Omental fat pad (tissue), 4 donors: ENCODE measurements around the gene BIK. TPM values are rescaled to one million over a fixed set of nuclear protein-coding genes. Genes with fewer than 3 reads are reported as not detected.

Source experiments
- ATAC-seq: fragments of 150-250 bp; one replicate; pipeline ENCODE4 v1.9.1; 2016; ENCODE audit warnings: mild to moderate bottlenecking, moderate library complexity; ENCODE audit not compliant: low FRiP score
- DNase-seq: peaks from one replicate; pipeline ENCODE4 v3.0.0-alpha.2; 2019; ENCODE audit warnings: low spot score
- total RNA-seq, 4 donors: library from RNA; depleted of rRNA; stranded (reverse); fragments of >200 nt; gene quantifications; one replicate each; pipeline ENCODE4 v1.1.0, GENCODE V29; 2016
- TF ChIP-seq, protein P1 (sequence below), 3 donors: fragments of 450-650 bp; IDR thresholded peaks; one replicate each; pipeline ENCODE4 v1.5.1; 2016 to 2017; ENCODE audit warnings: antibody characterized with exemption in 3 of 3, mild to moderate bottlenecking in 3 of 3, moderate library complexity in 2 of 3

BIK gene
- total RNA-seq, 4 donors from 2014 or later = 0.93 to 1.7 TPM; not detected in 2

DNA sequence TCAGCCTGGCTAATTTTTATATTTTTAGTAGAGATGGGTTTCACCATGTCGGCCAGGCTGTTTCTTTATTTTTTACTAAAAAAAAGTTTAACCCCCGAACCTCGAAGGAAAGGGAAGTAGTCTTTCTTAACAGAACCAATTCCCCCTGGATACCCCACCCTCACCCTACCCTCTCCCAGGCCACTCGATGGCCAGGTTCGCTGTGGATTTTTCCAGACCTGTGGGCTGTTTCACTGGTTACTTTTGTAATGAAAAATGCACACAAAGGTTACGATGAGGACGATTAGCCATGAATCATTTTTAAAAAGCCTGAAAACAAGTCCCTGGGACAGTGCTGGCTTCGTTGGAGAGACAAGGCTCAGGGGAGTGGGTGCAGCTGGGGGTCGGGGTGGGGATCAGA lies 43.3 kb downstream of the BIK start:
- DNase-seq (no peak), ATAC-seq (no peak)
- TF ChIP-seq, protein P1, sequence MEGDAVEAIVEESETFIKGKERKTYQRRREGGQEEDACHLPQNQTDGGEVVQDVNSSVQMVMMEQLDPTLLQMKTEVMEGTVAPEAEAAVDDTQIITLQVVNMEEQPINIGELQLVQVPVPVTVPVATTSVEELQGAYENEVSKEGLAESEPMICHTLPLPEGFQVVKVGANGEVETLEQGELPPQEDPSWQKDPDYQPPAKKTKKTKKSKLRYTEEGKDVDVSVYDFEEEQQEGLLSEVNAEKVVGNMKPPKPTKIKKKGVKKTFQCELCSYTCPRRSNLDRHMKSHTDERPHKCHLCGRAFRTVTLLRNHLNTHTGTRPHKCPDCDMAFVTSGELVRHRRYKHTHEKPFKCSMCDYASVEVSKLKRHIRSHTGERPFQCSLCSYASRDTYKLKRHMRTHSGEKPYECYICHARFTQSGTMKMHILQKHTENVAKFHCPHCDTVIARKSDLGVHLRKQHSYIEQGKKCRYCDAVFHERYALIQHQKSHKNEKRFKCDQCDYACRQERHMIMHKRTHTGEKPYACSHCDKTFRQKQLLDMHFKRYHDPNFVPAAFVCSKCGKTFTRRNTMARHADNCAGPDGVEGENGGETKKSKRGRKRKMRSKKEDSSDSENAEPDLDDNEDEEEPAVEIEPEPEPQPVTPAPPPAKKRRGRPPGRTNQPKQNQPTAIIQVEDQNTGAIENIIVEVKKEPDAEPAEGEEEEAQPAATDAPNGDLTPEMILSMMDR (IDR thresholded peaks at IDR 0.05) = no peak

DNA sequence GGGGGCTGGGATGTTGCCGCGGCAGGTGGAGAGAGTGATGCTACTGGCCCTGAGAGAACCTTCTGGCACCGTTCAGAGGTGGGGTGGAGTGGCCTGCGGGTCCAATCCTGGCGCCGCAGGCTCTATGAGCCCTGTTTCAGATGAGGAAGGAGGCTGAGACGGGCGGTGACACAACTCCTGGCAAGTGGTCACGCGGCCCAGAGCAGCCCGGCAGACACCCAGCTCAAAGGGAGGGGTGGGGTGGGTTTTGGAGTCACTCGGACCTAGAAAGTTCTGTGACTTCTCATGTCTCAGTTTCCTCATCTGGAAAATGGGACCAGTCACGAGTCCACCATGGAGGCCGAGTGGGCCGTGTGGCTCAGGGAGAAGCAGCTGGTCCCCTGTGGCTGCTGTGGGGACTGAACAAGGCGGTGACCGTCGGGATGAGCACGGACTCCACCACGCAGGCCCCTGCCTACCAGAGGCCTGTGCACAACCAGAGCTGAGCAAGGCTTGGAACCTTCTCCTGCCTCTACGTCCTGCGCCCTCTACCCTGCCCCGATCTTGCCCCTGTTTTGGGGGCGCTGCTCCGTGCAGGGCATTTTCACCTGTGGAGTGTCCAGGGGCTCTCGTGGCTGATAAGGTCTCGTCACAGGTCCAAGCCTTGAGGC lies 44.5 kb downstream of the BIK start:
- DNase-seq = no peak
- no peak for ATAC-seq
- TF ChIP-seq, protein P1 (IDR thresholded peaks at IDR 0.05) = no peak

DNA sequence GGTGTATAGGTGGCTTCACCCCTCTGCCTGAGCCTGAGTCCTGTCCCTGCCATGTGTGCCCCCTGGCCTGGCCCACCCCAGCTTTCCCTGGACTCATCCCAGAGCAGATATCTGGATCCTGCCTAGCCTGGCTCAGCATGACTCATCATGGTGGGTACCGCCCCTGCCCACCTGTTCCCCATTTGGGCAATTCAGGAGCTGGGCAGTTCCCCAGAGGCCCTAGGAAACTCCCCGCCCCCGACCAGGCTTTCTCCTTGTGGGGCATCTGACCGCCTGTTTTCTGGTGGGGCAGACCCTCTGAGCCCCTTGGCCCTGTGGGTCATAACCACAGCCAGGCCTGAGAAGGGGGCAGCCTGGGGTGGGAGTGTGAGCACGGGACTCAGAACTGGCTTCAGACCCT lies 45.2 kb downstream of the BIK start:
- no peak for DNase-seq
- TF ChIP-seq, protein P1 (IDR thresholded peaks at IDR 0.05) = no peak
- ATAC-seq = no peak

DNA sequence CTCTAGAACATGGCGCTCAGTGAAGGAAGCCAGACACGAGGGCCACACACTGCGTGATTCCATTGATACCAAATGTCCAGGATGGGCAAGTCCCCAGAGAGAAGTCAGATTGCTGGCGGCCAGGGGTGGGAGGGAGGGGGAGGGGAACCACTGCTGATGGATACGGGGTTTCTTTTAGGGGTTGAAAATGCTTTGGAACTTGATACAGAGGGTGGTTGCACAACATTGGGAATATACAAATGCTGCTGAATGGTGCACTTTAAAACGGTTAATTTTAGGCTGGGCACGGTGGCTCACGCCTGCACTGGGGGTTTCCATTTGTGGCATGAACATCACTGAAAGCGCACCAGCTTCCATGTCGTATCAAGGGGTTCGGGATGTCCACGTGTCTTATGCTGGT lies 45.9 kb downstream of the BIK start:
- ATAC-seq = no peak
- TF ChIP-seq, protein P1 (IDR thresholded peaks at IDR 0.05) = no peak
- no peak for DNase-seq

DNA sequence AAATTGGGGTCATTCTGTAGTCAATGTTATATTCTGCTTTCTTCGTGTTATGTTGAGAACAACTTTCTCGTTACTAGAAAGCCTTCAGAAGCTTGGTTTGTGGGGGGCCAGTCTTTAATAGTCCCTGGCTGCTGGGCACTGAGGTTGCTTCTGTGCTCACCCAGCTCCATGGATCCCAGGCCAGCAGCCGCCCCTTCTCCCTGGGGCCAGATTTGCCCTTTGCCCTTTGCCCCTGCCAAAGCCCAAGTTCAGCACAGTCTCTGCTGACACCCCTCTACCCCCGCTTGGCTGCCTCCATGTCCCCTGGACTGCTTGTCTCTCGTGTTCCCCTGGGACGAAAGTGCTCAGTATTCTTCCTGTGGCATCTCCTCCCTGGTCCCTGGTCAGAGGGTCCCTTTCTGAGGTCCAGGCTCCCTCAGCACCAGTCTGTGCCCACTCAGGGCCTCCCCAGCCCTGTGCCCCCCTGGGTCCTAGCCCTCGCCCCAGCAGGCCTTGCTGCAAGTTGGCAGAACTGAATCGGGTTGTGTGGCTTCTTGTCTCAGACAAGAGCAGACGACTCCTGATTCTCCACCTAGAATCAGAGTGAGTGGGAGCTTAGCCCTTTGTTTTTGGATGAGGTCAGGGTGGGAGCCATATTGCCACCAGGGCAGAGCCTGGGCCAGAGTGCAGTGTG lies 47.5 kb downstream of the BIK start:
- no peak for ATAC-seq
- DNase-seq = no peak
- TF ChIP-seq, protein P1 (IDR thresholded peaks at IDR 0.05) = no peak

DNA sequence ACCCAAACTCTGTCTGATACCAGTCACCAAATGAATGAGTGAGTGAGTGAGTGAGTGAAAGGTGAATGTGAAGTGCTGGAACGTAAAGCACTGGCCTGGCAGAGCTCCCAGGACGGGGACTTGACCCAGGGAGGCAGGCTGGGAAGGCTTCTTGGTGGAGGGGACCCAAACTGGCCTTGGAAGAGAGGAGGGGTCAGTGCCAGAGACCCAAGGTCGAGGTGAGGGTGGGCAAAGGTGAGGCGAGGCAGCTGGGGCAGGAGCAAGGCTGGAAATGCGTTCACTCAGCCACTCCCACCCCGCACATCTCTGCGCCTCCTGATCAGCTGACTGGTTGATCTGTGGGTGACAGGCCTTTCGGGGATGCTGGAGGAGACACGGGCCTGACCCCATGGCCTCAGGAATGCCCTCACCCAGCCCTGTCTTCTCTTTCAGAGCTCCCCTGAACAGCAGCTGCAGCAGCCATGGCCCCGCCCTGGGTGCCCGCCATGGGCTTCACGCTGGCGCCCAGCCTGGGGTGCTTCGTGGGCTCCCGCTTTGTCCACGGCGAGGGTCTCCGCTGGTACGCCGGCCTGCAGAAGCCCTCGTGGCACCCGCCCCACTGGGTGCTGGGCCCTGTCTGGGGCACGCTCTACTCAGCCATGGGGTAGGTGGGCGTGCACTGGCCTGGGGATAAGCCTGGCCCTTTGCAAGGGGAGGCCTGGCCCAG lies 48.4 kb downstream of the BIK start:
- DNase-seq = no peak
- TF ChIP-seq, protein P1 (IDR thresholded peaks at IDR 0.05) = no peak
- no peak for ATAC-seq
